ENCODE data around the gene LKAAEAR1.

The LKAAEAR1 gene

GRCh38 chr20:64050261-64051032 is 33.8 kb downstream of the LKAAEAR1 start:
- DNase-seq (ENCODE audit: low read depth) = peak; percentile 65
- TF ChIP-seq CTCF (IDR thresholded peaks at IDR 0.05; ENCODE audit: low read depth, low read length) = no peak
- no peak for TF ChIP-seq MYC (IDR thresholded peaks at IDR 0.05; ENCODE audit: low read depth, low read length)
- TF ChIP-seq, protein P1, sequence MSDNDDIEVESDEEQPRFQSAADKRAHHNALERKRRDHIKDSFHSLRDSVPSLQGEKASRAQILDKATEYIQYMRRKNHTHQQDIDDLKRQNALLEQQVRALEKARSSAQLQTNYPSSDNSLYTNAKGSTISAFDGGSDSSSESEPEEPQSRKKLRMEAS (IDR thresholded peaks at IDR 0.05; ENCODE audit: low read depth, low read length) = peak; percentile 59; the same call in 1 of the 2 replicates
- TF ChIP-seq POLR2A (IDR thresholded peaks at IDR 0.05; ENCODE audit: extremely low read depth, insufficient read length) = no peak
- H3K4me3 ChIP-seq (ENCODE audit: low read depth, low read length) = peak overlapping the region; percentile 35

DNA sequence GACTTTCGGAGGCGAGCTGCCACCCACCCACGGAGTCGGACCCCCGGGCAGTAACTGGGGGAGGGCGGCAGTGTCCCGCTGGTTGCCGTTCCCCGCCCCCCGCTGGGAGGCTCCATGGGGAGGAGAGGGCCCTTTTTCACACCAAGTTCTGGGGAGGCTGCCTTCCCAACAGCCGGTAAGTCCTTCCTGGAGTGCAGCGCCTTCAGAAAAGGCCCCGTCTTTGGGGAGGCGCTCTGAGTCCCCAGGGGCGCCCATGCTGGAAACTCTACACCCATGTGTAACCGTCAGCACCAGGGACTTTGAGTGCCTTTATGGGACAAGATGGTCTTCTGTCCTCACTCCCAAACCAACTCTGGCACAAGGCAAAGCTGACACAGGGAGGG is 34.3 kb downstream of the LKAAEAR1 start:
- H3K4me3 ChIP-seq (ENCODE audit: low read depth, low read length) = peak overlapping the region; percentile 35
- TF ChIP-seq CTCF (IDR thresholded peaks at IDR 0.05; ENCODE audit: low read depth, low read length) = no peak
- TF ChIP-seq, protein P1 (IDR thresholded peaks at IDR 0.05; ENCODE audit: low read depth, low read length) = peak; percentile 41; the same call in 1 of the 2 replicates
- peak; percentile 96 for DNase-seq (ENCODE audit: low read depth)

DNA sequence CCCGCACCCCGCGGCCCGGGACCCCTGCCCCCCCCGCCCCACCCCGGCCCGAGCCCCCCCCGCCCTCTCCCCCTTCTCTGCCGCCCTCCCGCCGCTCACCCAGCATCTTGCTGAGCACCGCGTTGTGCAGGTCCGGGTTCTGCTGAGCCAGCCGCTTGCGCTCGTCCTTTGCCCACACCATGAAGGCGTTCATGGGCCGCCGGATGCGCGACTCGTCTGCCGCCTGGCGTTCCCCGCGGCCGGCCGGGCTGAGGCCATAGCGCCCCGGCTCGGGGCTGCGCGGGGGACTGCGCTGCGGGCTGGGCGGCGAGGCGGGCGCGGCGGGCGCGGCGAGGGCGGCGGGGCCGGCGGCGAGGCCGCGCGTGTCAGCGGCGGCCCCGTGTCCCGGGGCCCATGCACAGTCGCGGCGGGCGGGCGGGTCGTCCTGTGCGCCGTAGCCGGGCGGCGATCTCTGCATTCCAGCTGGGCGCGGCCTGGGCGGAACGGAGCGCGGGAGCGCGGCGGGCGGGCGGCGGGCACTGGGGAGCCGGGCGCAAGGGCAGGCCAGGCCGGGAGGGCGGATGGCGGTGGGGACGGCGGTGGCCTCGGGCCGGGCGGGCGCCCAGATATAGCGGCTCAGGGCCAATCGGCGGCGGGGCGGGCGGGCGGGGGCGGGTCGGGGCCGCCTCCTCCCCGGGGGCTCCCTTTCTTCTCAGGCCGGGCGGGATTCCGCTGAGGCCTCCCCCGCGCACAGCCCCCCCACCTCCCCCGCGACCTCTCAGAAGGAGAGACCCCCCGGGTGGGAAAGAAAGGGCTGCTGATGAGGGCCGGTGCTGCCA is 34.9 kb downstream of the LKAAEAR1 start, which contains the start of gene SOX18:
SOX18 (minus strand) TSS at position 580 of the 818 bp plus-strand sequence; CDS start at position 457, 123 bp downstream.
- TF ChIP-seq CTCF (IDR thresholded peaks at IDR 0.05; ENCODE audit: low read depth, low read length) (no peak), MYC (IDR thresholded peaks at IDR 0.05; ENCODE audit: low read depth, low read length) (no peak), POLR2A (IDR thresholded peaks at IDR 0.05; ENCODE audit: extremely low read depth, insufficient read length) (peak; percentile 90)
- TF ChIP-seq, protein P1 (IDR thresholded peaks at IDR 0.05; ENCODE audit: low read depth, low read length) = peak; percentile 8; the same call in 1 of the 2 replicates
- DNase-seq (ENCODE audit: low read depth) = peak; percentile 87
- H3K4me3 ChIP-seq (ENCODE audit: low read depth, low read length) = peak within 1 kb of the TSS; percentile 62

GRCh38 chr20:64048402-64049044 is 35.7 kb downstream of the LKAAEAR1 start:
- TF ChIP-seq MYC (IDR thresholded peaks at IDR 0.05; ENCODE audit: low read depth, low read length) (no peak), POLR2A (IDR thresholded peaks at IDR 0.05; ENCODE audit: extremely low read depth, insufficient read length) (peak; percentile 15)
- DNase-seq (ENCODE audit: low read depth) = peak; percentile 64
- H3K4me3 ChIP-seq (ENCODE audit: low read depth, low read length) = peak overlapping the region; percentile 62

DNA sequence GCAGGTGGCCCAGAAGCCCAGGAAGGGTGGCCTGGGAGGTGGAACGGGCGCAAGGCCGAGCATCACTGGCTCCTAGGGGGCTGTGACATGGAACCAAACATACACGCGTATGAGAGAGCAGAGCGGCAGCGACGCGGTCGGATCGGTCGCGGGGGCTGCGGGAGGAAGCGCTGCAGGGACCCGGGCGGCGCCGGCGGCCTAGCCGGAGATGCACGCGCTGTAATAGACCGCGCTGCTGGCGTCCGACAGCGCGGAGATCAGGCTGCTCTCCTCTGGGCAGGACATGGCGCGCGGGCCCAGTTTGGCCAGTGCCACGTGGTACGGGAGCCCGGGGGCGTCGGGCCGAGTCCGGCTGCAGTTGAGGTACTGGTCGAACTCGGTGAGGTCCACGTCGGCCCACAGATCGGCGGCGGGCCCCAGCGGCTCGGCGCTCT is 36.2 kb downstream of the LKAAEAR1 start:
- DNase-seq (ENCODE audit: low read depth) = peak; percentile 80
- peak overlapping the region; percentile 63 for H3K4me3 ChIP-seq (ENCODE audit: low read depth, low read length)
- TF ChIP-seq CTCF (IDR thresholded peaks at IDR 0.05; ENCODE audit: low read depth, low read length) = no peak
- TF ChIP-seq, protein P1 (IDR thresholded peaks at IDR 0.05; ENCODE audit: low read depth, low read length) = peak; percentile 82

- TF ChIP-seq MYC (IDR thresholded peaks at IDR 0.05; ENCODE audit: low read depth, low read length) (no peak), CTCF (IDR thresholded peaks at IDR 0.05; ENCODE audit: low read depth, low read length) (no peak), POLR2A (IDR thresholded peaks at IDR 0.05; ENCODE audit: extremely low read depth, insufficient read length) (no peak)
- TF ChIP-seq, protein P1 (IDR thresholded peaks at IDR 0.05; ENCODE audit: low read depth, low read length) = no peak
- no peak for DNase-seq (ENCODE audit: low read depth)
- H3K4me3 ChIP-seq (ENCODE audit: low read depth, low read length) = no peak overlapping the region
These were observed 37.2 kb downstream of the LKAAEAR1 start for GRCh38 chr20:64047046-64047389.
